GM21723 (cell line): ENCODE measurements around the gene NRG2.

Experiments used
- ATAC-seq: cut with Tn5 transposase; IDR thresholded peaks from one replicate; pipeline ENCODE4 v1.9.1; 2021; ENCODE audit warnings: mild to moderate bottlenecking, moderate library complexity; ENCODE audit not compliant: unreplicated experiment

NRG2 gene

DNA sequence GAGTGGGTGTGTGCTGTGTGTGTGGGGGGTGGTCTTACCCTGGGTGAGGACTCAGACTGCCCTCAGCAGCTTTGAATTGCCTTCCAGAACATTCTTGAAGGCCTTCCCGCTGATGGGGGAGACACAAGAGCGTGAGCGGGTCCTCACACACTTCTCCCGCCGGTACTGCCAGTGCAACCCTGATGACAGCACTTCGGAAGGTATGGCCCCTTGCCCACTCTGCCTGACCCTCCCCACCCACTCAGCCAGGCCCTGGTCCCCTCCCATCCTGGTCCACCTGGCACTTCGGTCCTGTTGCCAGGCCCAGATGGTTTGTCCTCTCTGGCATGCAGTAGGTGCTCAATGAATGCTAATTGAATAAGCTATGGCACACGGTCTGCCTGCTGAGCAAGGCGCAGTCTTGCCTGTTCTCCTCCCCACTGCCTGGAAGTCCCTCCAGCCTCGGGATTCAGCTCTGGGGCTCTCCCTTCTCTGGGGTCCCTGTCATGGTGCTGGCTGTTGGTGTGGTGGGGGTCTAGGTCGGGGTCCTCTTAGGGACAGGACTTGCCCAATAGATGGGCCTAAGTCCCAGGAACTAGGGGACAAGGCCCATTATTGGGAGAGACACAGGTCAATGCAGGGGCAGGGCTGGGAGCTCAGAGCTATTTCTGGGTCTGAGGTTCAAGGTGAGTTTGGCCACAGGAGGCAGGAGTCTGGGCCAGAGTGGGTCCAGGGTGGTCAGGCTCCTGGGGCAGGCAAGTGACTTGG, 221.1 kb downstream of the NRG2 start:
- no peak for ATAC-seq

DNA sequence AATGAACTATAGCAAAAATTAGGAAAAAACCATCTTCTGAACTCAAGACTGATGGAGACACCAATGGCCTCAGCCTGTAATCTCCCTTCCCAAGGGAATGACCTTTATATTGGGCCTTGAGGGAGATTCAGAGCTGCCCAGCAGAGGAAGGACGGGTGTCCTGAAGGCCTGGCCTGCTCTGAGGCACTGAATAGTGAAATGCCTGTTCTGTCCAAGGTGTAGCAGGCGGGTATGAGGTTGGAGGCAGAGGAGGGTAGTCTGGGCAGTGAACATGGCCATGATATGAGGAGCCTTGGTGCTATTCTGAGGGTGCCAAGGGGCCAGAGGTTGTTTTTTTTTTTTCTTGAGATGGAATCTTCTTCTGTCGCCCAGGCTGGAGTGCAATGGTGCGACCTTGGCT, 222.5 kb downstream of the NRG2 start:
- no peak for ATAC-seq

DNA sequence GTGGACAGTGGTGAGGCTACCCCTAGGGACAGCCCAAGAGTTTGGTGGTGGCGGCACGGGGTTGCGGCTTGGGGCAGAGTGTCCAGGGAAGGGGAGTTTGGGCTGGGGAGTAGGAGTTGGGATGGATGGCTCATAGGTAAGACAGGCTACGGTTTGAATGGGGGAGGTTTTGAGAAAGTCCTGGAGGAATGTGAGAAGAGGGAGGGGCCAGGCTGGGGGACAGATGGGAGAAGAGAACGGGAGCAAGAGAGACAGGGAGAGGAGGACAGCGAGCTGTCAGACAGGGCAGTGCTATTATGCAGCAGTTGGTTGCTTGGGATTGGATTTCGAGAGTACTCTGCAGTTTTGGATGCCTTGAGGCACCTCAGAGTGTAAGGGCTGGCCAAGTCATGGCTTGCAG, 223.0 kb downstream of the NRG2 start:
- no peak for ATAC-seq

DNA sequence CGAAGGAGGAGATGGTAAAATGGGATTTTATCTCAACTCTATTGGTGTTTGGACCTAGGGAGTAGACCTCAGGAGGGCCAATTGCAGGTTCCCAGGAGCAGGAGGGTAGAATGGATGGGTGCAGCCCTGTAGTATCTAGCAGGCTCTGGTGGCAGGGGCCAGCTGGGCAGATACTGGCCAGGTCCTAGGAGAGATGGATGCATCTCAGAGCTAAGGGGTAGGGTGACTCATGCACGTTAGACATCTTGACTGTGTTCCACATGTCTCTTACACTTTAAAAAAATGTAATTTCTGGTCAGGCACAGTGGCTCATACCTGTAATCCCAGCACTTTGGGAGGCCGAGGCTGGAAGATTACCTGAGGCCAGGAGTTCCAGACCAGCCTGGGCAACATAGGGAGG, 225.1 kb downstream of the NRG2 start:
- no peak for ATAC-seq

GRCh38 chr5:139817362-139817761, 225.7 kb downstream of the NRG2 start:
- no peak for ATAC-seq

GRCh38 chr5:139816566-139816965, 226.5 kb downstream of the NRG2 start:
- ATAC-seq = no peak

- ATAC-seq = no peak
Measured at GRCh38 chr5:139814704-139815280, 228.3 kb downstream of the NRG2 start.

- ATAC-seq = no peak
Measured at GRCh38 chr5:139814191-139814601, 228.9 kb downstream of the NRG2 start.

DNA sequence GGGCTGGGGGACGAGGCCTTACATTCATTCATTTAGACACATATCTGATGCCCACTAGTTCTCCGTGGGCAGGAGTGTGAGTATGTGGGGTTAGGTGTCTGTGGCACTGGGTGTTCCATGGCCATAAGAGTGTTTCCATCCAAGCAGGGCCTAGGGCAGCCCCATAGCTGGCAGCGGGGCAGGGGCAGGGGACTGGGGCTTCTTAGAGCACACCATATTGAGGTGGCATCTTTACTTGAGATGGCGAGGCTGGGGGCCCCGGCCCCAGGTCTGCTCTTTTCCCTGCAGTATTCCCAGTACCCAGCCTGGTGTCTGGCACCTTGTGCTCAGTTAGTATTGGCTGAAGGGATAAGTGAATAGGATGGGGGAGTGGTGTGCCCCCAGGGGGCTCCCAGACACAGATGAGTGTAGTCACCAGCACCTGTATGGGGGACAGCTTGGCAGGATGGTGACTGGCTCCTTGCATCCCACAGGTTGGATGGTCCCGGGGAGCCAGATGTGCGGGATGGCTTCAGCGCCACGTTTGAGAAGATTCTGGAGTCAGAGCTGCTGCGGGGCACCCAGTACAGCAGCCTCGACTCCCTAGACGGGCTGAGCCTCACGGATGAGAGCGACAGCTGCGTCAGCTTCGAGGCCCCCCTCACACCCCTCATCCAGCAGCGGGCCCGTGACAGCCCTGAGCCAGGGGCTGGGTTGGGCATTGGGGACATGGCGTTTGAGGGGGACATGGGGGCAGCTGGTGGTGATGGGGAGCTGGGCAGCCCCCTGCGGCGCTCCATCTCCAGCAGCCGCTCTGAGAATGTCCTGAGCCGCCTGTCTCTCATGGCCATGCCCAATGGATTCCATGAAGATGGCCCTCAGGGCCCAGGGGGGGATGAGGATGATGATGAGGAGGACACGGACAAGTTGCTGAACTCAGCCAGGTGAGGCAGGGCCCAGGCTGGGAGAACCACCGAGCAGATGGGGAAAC, 230.0 kb downstream of the NRG2 start:
- ATAC-seq = no peak

DNA sequence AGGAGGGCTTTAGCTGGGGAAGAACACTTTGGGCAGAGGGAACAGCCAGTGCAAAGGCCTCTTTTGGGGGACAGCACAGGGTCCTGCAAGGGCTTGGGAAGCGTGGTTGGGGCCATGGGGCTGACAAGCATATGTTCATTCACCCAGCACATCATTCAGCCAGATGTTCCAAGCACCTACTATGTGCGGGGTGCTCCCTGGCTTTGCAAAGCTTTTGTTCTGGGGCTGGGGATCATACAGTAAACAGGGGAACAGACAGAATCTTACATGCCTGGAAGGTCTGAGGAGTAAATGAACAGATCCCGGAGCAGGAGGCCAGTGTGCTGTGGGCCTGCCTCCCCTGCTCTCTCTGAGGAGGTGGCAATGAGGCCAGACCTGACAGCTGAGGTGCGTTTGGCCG, 230.8 kb downstream of the NRG2 start:
- ATAC-seq = no peak

- no peak for ATAC-seq
Measured at GRCh38 chr5:139811274-139811607, 231.9 kb downstream of the NRG2 start.

DNA sequence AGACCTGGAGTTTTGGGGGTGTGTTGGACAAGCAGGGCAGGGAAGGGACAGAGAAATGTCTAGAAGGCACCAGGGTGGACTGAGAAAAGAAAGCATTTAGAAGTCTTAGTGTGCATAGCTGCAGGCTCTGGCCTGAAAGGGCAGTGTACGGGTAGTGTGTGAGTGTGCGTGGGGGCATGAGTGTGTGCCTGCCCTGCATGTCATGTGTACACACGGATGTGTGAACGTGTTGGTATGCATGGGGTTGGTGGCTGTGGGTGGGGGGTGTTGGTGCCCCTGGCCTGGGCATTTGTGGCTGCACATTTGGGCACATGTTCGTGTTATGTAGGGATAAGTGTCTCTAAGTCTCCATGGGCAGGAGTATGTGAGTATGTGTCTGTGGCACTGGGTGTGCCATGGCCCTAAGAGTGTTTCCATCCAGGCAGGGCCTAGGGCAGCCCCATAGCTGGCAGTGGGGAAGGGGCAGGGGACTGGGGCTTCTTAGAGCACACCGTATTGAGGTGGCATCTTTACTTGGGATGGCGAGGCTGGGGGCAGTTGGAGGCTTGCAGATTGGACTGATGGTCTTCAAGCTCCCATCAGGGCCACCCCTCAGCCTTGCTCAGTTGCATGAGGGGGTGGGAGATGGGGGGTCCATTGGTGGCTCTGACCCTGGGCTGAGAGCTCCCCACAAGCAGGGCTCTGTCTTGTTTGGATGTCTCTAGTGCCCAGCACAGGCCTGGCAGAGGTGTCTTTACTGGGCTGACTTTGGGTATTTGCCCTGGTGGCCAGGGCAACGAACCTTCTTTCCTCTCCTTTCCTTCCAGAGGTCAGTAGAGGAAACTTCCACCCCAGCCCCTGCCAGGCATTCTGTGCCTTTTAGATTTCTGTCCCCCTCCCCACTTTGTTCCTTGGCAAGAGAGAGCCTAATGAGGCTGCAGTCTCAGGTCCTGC, 232.5 kb downstream of the NRG2 start:
- no peak for ATAC-seq

DNA sequence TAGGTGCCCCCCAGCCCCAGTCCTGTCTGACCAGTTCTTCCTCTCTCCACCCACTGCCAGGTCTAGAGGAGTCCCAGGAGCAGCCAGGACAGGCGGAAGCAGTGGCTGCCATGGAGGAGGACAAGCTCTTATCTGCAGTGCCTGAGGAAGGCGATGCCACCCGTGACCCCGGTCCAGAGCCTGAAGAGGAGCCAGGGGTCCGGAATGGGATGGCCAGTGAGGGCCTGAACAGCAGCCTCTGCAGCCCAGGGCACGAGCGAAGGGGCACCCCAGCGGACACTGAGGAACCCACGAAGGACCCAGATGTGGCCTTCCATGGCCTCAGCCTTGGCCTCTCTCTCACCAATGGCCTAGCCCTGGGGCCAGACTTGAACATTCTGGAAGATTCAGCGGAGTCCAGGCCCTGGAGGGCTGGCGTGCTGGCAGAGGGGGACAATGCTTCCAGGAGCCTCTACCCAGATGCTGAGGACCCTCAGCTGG, 233.7 kb downstream of the NRG2 start:
- ATAC-seq = no peak

GRCh38 chr5:139808481-139809330, 234.4 kb downstream of the NRG2 start:
- no peak for ATAC-seq

DNA sequence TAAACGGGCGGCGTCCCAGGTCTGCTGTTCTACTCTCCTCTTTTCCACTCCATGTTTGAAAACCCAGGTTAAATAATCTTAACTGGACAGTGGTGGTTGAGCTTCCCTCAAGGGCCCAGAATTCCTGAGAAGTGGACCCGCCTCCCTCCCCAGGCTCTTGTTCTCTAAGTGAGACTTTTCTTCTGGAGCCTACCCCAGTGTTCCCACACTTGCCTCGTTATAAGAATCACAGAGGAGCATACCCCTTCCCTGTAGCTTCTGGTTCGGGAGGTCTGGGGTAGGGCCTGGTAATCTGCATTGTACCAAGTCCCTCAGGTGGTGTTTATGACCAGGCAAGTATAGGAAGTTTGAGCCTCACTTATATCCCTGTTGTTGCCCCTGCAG, 235.5 kb downstream of the NRG2 start:
- ATAC-seq = no peak

- ATAC-seq = no peak
Measured at GRCh38 chr5:139806726-139807646, 236.1 kb downstream of the NRG2 start.

- ATAC-seq = no peak
Measured at GRCh38 chr5:139806111-139806510, 237.0 kb downstream of the NRG2 start.

DNA sequence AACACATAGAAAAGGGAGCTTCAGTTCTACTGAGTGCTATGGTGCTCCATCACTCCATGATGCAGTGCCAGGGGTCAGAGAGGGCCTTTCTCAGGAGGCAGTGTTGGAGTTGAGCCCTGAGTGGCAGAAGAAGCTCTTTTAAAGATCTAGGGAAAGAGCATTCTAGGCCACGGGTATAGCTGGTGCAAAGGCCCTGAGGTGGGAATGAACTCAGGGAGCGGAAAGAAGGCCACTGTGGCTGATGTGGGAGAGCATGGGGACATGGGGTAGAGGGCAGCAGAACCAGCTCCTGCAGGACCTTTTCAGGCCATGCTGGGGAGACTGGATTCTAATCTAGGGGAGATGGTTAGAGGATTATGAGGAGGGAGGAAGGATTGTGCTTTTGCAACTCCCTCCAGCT, 237.6 kb downstream of the NRG2 start:
- ATAC-seq = no peak
